GM23338 (cell line): Measurements from ENCODE around the gene MOV10. TPM values are rescaled to one million over a fixed set of nuclear protein-coding genes. Genes with fewer than 3 reads are reported as not detected.

Experiments used
- ATAC-seq: fragments of 200-7000 bp; cut with Tn5 transposase; 3 replicates; pipeline ENCODE4 v1.9.1; 2020
- DNase-seq: peaks from one replicate; pipeline ENCODE4 v3.0.0-alpha.2; 2015; ENCODE audit warnings: low spot score
- H2AFZ ChIP-seq: fragments of 200-600 bp; sonication (generic); 2 replicates; pipeline ENCODE4 v1.8.0; 2016; ENCODE audit warnings: antibody characterized with exemption, mild to moderate bottlenecking, moderate library complexity
- H3F3A ChIP-seq: fragments of 200-600 bp; sonication (generic); replicated peaks from 2 replicates; pipeline ENCODE4 v1.8.0; 2017; ENCODE audit warnings: antibody characterized with exemption, mixed run types, low read depth
- H3K27ac ChIP-seq: fragments of 200-600 bp; sonication (generic); 2 replicates; pipeline ENCODE4 v1.6.1; 2016; ENCODE audit warnings: low read depth
- H3K27me3 ChIP-seq: fragments of 200-600 bp; sonication (generic); 2 replicates; pipeline ENCODE4 v1.8.0; 2016; ENCODE audit warnings: mild to moderate bottlenecking, mixed run types, moderate library complexity; ENCODE audit not compliant: insufficient read depth
- H3K36me3 ChIP-seq: fragments of 200-600 bp; sonication (generic); 2 replicates; pipeline ENCODE4 v1.8.0; 2016; ENCODE audit warnings: mild to moderate bottlenecking; ENCODE audit not compliant: insufficient read depth
- H3K4me1 ChIP-seq: fragments of 200-600 bp; sonication (generic); 2 replicates; pipeline ENCODE4 v1.8.0; 2016; ENCODE audit warnings: mild to moderate bottlenecking, moderate library complexity; ENCODE audit not compliant: insufficient read depth
- H3K4me2 ChIP-seq: fragments of 200-600 bp; sonication (generic); 2 replicates; pipeline ENCODE4 v1.7.1; 2017; ENCODE audit warnings: mixed run types
- H3K4me3 ChIP-seq: fragments of 200-600 bp; sonication (generic); 2 replicates; pipeline ENCODE4 v1.6.1; 2016; ENCODE audit warnings: mixed run types
- H3K79me2 ChIP-seq: fragments of 200-600 bp; sonication (generic); replicated peaks from 2 replicates; pipeline ENCODE4 v1.8.0; 2017; ENCODE audit warnings: mild to moderate bottlenecking; ENCODE audit not compliant: insufficient read depth
- H3K9me2 ChIP-seq: fragments of 200-600 bp; sonication (generic); 2 replicates; pipeline ENCODE4 v1.8.0; 2017; ENCODE audit not compliant: insufficient read depth
- H4K20me1 ChIP-seq: fragments of 200-600 bp; sonication (generic); replicated peaks from 2 replicates; pipeline ENCODE4 v1.8.0; 2017; ENCODE audit warnings: mild to moderate bottlenecking; ENCODE audit not compliant: insufficient read depth
- H3K27ac Mint-ChIP-seq: 2 replicates; pipeline ENCODE4 v1.8.0; 2020; ENCODE audit warnings: inconsistent platforms, mild to moderate bottlenecking, moderate library complexity, mixed read lengths
- H3K27me3 Mint-ChIP-seq: 3 replicates; pipeline ENCODE4 v1.8.0; 2022; ENCODE audit warnings: low read depth, mild to moderate bottlenecking, moderate library complexity, mixed read lengths, inconsistent platforms; ENCODE audit not compliant: insufficient read depth, poor library complexity
- H3K36me3 Mint-ChIP-seq: 3 replicates; pipeline ENCODE4 v1.8.0; 2021; ENCODE audit warnings: low read depth, mild to moderate bottlenecking, inconsistent platforms, moderate library complexity, mixed read lengths
- H3K4me1 Mint-ChIP-seq: 3 replicates; pipeline ENCODE4 v1.8.0; 2020; ENCODE audit warnings: mild to moderate bottlenecking, inconsistent platforms, mixed read lengths
- H3K4me3 Mint-ChIP-seq: 3 replicates; pipeline ENCODE4 v1.8.0; 2021; ENCODE audit warnings: moderate library complexity, mild to moderate bottlenecking, inconsistent platforms, mixed read lengths
- H3K9me3 Mint-ChIP-seq: 3 replicates; pipeline ENCODE4 v1.8.0; 2020; ENCODE audit warnings: moderate library complexity, mild to moderate bottlenecking, inconsistent platforms, mixed read lengths
- CREB1 ChIP-seq: fragments of 250-450 bp; sonication (Bioruptor Pico); IDR thresholded peaks from 2 replicates; pipeline ENCODE4 v1.5.0; 2020; ENCODE audit warnings: low read depth, mild to moderate bottlenecking, moderate library complexity
- EZH2 ChIP-seq: fragments of 200-600 bp; sonication (generic); IDR thresholded peaks from one replicate; pipeline ENCODE4 v1.8.0; 2017; ENCODE audit warnings: antibody characterized with exemption, mild to moderate bottlenecking, low read depth; ENCODE audit not compliant: unreplicated experiment
- EZH2phosphoT487 ChIP-seq: fragments of 200-600 bp; sonication (generic); IDR thresholded peaks from one replicate; pipeline ENCODE4 v1.8.1; 2018; ENCODE audit warnings: antibody characterized with exemption; ENCODE audit not compliant: unreplicated experiment
- JUNB ChIP-seq: IDR thresholded peaks from one replicate; pipeline ENCODE4 v1.6.1; 2016; ENCODE audit warnings: antibody characterized with exemption; ENCODE audit not compliant: unreplicated experiment
- NANOG ChIP-seq: IDR thresholded peaks from 2 replicates; pipeline ENCODE4 v1.6.1; 2016; ENCODE audit warnings: antibody characterized with exemption, borderline replicate concordance
- POLR2AphosphoS5 ChIP-seq: IDR thresholded peaks from 2 replicates; pipeline ENCODE4 v1.6.1; 2016; ENCODE audit warnings: antibody characterized with exemption, low read depth
- STAT1 ChIP-seq: IDR thresholded peaks from one replicate; pipeline ENCODE4 v1.6.1; 2016; ENCODE audit warnings: antibody characterized with exemption; ENCODE audit not compliant: unreplicated experiment
- ZNF114 ChIP-seq: fragments of 250-450 bp; sonication (Bioruptor Pico); IDR thresholded peaks from 2 replicates; pipeline ENCODE4 v1.5.0; 2020; ENCODE audit warnings: mild to moderate bottlenecking, moderate library complexity
- ZNF331 ChIP-seq: fragments of 250-450 bp; sonication (Bioruptor Pico); IDR thresholded peaks from 2 replicates; pipeline ENCODE4 v1.5.0; 2020; ENCODE audit warnings: low read depth, mild to moderate bottlenecking, moderate library complexity
- polyA plus RNA-seq: library from polyadenylated mRNA; unstranded; fragments of >200 nt; fragmentation: Nextera tagmentation; extraction: Ambion mirVana; gene quantifications from 2 replicates; pipeline ENCODE4 v1.2.1, GENCODE V29; 2016
- total RNA-seq: library from RNA; depleted of rRNA; stranded (reverse); fragments of >200 nt; shearing (Covaris generic); gene quantifications from 2 replicates; pipeline ENCODE4 v1.2.3, GENCODE V29; 2014
- TF ChIP-seq, protein P1 (sequence below): fragments of 250-450 bp; sonication (Bioruptor Pico); IDR thresholded peaks from 2 replicates; pipeline ENCODE4 v1.5.0; 2020; ENCODE audit warnings: mild to moderate bottlenecking, moderate library complexity
- TF ChIP-seq, protein P2 (sequence below): IDR thresholded peaks from 2 replicates; pipeline ENCODE4 v1.6.1; 2016; ENCODE audit warnings: antibody characterized with exemption
- TF ChIP-seq, protein P3 (sequence below): IDR thresholded peaks from one replicate; pipeline ENCODE4 v1.6.1; 2018; ENCODE audit warnings: antibody characterized with exemption; ENCODE audit not compliant: unreplicated experiment
- TF ChIP-seq, protein P4 (sequence below), 2 experiments: fragments of 200-600 bp in 1 of 2; sonication (generic) in 1 of 2; conservative IDR thresholded peaks; 2 replicates each; pipeline versions ENCODE4 v1.5.1 to v1.6.1; 2016 to 2017; ENCODE audit warnings: antibody characterized with exemption in 2 of 2, low read depth in 2 of 2, mild to moderate bottlenecking in 2 of 2, moderate library complexity in 1 of 2

MOV10 gene
- total and polyA plus RNA-seq, 2 experiments from 2014 or later: 53.6 to 77.6 TPM

DNA sequence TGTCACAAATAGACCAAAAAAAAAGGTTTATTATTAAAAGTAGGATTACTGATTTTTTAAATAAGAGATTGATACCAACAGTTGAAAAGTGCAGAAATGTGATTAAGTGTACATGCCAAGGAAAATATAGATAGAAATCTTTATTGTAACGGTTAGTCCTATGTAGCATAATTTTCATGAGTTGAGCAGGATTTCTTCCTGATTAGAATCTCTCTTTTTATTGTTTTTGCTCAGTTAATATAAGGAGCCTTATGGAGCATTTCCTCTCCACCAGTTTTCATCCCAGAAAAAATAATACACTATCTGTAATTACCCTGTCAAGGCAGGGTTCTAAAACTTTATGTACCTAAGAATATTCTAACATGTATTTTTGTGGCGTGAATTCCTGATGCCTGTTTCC is 31.4 kb upstream of the MOV10 start:
- TF ChIP-seq STAT1 (no peak), JUNB (no peak), ZNF114 (no peak), EZH2 (no peak), ZNF331 (no peak), POLR2AphosphoS5 (no peak), NANOG (no peak), CREB1 (no peak), EZH2phosphoT487 (no peak)
- TF ChIP-seq, protein P1, sequence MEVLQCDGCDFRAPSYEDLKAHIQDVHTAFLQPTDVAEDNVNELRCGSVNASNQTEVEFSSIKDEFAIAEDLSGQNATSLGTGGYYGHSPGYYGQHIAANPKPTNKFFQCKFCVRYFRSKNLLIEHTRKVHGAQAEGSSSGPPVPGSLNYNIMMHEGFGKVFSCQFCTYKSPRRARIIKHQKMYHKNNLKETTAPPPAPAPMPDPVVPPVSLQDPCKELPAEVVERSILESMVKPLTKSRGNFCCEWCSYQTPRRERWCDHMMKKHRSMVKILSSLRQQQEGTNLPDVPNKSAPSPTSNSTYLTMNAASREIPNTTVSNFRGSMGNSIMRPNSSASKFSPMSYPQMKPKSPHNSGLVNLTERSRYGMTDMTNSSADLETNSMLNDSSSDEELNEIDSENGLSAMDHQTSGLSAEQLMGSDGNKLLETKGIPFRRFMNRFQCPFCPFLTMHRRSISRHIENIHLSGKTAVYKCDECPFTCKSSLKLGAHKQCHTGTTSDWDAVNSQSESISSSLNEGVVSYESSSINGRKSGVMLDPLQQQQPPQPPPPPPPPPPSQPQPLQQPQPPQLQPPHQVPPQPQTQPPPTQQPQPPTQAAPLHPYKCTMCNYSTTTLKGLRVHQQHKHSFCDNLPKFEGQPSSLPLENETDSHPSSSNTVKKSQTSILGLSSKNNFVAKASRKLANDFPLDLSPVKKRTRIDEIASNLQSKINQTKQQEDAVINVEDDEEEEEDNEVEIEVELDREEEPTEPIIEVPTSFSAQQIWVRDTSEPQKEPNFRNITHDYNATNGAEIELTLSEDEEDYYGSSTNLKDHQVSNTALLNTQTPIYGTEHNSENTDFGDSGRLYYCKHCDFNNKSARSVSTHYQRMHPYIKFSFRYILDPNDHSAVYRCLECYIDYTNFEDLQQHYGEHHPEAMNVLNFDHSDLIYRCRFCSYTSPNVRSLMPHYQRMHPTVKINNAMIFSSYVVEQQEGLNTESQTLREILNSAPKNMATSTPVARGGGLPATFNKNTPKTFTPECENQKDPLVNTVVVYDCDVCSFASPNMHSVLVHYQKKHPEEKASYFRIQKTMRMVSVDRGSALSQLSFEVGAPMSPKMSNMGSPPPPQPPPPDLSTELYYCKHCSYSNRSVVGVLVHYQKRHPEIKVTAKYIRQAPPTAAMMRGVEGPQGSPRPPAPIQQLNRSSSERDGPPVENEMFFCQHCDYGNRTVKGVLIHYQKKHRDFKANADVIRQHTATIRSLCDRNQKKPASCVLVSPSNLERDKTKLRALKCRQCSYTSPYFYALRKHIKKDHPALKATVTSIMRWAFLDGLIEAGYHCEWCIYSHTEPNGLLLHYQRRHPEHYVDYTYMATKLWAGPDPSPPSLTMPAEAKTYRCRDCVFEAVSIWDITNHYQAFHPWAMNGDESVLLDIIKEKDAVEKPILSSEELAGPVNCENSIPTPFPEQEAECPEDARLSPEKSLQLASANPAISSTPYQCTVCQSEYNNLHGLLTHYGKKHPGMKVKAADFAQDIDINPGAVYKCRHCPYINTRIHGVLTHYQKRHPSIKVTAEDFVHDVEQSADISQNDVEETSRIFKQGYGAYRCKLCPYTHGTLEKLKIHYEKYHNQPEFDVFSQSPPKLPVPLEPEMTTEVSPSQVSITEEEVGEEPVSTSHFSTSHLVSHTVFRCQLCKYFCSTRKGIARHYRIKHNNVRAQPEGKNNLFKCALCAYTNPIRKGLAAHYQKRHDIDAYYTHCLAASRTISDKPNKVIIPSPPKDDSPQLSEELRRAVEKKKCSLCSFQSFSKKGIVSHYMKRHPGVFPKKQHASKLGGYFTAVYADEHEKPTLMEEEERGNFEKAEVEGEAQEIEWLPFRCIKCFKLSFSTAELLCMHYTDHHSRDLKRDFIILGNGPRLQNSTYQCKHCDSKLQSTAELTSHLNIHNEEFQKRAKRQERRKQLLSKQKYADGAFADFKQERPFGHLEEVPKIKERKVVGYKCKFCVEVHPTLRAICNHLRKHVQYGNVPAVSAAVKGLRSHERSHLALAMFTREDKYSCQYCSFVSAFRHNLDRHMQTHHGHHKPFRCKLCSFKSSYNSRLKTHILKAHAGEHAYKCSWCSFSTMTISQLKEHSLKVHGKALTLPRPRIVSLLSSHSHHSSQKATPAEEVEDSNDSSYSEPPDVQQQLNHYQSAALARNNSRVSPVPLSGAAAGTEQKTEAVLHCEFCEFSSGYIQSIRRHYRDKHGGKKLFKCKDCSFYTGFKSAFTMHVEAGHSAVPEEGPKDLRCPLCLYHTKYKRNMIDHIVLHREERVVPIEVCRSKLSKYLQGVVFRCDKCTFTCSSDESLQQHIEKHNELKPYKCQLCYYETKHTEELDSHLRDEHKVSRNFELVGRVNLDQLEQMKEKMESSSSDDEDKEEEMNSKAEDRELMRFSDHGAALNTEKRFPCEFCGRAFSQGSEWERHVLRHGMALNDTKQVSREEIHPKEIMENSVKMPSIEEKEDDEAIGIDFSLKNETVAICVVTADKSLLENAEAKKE (CRISPR knock-in tag): no peak
- TF ChIP-seq, protein P2, sequence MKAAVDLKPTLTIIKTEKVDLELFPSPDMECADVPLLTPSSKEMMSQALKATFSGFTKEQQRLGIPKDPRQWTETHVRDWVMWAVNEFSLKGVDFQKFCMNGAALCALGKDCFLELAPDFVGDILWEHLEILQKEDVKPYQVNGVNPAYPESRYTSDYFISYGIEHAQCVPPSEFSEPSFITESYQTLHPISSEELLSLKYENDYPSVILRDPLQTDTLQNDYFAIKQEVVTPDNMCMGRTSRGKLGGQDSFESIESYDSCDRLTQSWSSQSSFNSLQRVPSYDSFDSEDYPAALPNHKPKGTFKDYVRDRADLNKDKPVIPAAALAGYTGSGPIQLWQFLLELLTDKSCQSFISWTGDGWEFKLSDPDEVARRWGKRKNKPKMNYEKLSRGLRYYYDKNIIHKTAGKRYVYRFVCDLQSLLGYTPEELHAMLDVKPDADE: no peak
- TF ChIP-seq, protein P3, sequence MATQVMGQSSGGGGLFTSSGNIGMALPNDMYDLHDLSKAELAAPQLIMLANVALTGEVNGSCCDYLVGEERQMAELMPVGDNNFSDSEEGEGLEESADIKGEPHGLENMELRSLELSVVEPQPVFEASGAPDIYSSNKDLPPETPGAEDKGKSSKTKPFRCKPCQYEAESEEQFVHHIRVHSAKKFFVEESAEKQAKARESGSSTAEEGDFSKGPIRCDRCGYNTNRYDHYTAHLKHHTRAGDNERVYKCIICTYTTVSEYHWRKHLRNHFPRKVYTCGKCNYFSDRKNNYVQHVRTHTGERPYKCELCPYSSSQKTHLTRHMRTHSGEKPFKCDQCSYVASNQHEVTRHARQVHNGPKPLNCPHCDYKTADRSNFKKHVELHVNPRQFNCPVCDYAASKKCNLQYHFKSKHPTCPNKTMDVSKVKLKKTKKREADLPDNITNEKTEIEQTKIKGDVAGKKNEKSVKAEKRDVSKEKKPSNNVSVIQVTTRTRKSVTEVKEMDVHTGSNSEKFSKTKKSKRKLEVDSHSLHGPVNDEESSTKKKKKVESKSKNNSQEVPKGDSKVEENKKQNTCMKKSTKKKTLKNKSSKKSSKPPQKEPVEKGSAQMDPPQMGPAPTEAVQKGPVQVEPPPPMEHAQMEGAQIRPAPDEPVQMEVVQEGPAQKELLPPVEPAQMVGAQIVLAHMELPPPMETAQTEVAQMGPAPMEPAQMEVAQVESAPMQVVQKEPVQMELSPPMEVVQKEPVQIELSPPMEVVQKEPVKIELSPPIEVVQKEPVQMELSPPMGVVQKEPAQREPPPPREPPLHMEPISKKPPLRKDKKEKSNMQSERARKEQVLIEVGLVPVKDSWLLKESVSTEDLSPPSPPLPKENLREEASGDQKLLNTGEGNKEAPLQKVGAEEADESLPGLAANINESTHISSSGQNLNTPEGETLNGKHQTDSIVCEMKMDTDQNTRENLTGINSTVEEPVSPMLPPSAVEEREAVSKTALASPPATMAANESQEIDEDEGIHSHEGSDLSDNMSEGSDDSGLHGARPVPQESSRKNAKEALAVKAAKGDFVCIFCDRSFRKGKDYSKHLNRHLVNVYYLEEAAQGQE: no peak
- TF ChIP-seq, protein P4, sequence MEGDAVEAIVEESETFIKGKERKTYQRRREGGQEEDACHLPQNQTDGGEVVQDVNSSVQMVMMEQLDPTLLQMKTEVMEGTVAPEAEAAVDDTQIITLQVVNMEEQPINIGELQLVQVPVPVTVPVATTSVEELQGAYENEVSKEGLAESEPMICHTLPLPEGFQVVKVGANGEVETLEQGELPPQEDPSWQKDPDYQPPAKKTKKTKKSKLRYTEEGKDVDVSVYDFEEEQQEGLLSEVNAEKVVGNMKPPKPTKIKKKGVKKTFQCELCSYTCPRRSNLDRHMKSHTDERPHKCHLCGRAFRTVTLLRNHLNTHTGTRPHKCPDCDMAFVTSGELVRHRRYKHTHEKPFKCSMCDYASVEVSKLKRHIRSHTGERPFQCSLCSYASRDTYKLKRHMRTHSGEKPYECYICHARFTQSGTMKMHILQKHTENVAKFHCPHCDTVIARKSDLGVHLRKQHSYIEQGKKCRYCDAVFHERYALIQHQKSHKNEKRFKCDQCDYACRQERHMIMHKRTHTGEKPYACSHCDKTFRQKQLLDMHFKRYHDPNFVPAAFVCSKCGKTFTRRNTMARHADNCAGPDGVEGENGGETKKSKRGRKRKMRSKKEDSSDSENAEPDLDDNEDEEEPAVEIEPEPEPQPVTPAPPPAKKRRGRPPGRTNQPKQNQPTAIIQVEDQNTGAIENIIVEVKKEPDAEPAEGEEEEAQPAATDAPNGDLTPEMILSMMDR (conservative IDR thresholded peaks at IDR 0.05; ENCODE audit: low read depth in 2 of 2): no peak
- no peaks in the 10 kb centered on the region for H3K4me1 Mint-ChIP-seq

More for the DNA sequence above, 31.4 kb upstream of the MOV10 start:
- peaks cover 31% of the 10 kb centered on the region for H4K20me1 ChIP-seq
- peak overlapping the region; percentile 52; the same call in 1 of the 2 replicates for H3K27ac ChIP-seq
- Mint-ChIP-seq H3K27ac (no peak overlapping the region), H3K27me3 (peaks cover 4% of the 10 kb centered on the region), H3K4me3 (no peak overlapping the region), H3K9me3 (peaks cover 6% of the 10 kb centered on the region; the same call in 2 of the 3 replicates), H3K36me3 (peaks cover 26% of the 10 kb centered on the region)
- no peak overlapping the region for H3K4me3 ChIP-seq
- ATAC-seq (no peak), DNase-seq (no peak)
- no peaks in the 10 kb centered on the region for H3K4me1 ChIP-seq
- no peak overlapping the region for H3K4me2 ChIP-seq
- H2AFZ ChIP-seq: no peak overlapping the region
- peaks cover 16% of the 10 kb centered on the region for H3K36me3 ChIP-seq
- H3K27me3 ChIP-seq: no peaks in the 10 kb centered on the region
- H3K9me2 ChIP-seq: no peaks in the 10 kb centered on the region
- H3K79me2 ChIP-seq: peaks cover 89% of the 10 kb centered on the region
- 0 out of 2 replicates have a peak, but pooled peaks cover 5% of the 10 kb centered on the region for H3F3A ChIP-seq
